Activated naive CD8-positive, alpha-beta T cell treated with anti-CD3 and anti-CD28 coated beads for 36 hours (primary cell): ENCODE results near the gene PLSCR4. TPM values are rescaled to one million over a fixed set of nuclear protein-coding genes. Genes with fewer than 3 reads are reported as not detected.
A peak's percentile ranks its signal among the peaks of the same experiment; 100 is the strongest.

ENCODE experiments used
- DNase-seq: peaks from one replicate; pipeline ENCODE4 v3.0.0; 2021
- H3K27ac Mint-ChIP-seq: one replicate; pipeline ENCODE4 v1.8.0; 2022; ENCODE audit warnings: mild to moderate bottlenecking, moderate library complexity, mixed read lengths
- H3K27me3 Mint-ChIP-seq: one replicate; pipeline ENCODE4 v1.8.0; 2022; ENCODE audit warnings: mild to moderate bottlenecking, mixed read lengths
- H3K36me3 Mint-ChIP-seq: one replicate; pipeline ENCODE4 v1.8.0; 2021; ENCODE audit warnings: mild to moderate bottlenecking, mixed read lengths
- H3K4me1 Mint-ChIP-seq: one replicate; pipeline ENCODE4 v1.8.0; 2021; ENCODE audit warnings: mixed read lengths
- H3K4me3 Mint-ChIP-seq: one replicate; pipeline ENCODE4 v1.8.0; 2022; ENCODE audit warnings: mild to moderate bottlenecking, moderate library complexity, mixed read lengths
- H3K9me3 Mint-ChIP-seq: one replicate; pipeline ENCODE4 v1.8.0; 2022; ENCODE audit warnings: mixed read lengths
- total RNA-seq, 2 experiments: library from RNA; stranded (reverse); gene quantifications; one replicate each; pipeline ENCODE4 v1.2.3, GENCODE V29; 2021

Gene PLSCR4
- total RNA-seq, 2 experiments from 2014 or later: not detected

- H3K27me3 Mint-ChIP-seq: peaks cover 45% of the 10 kb centered on the region
- H3K27ac Mint-ChIP-seq: no peak overlapping the region
- no peaks in the 10 kb centered on the region for H3K9me3 Mint-ChIP-seq
- peaks cover 20% of the 10 kb centered on the region for H3K4me1 Mint-ChIP-seq
- H3K36me3 Mint-ChIP-seq: no peaks in the 10 kb centered on the region
- no peak overlapping the region for H3K4me3 Mint-ChIP-seq
- DNase-seq: no peak
These were observed 86.8 kb downstream of the PLSCR4 start for GRCh38 chr3:146164071-146164470.

GRCh38 chr3:146163584-146163983 is 87.3 kb downstream of the PLSCR4 start:
- peaks cover 50% of the 10 kb centered on the region for H3K27me3 Mint-ChIP-seq

GRCh38 chr3:146162561-146162960 is 88.3 kb downstream of the PLSCR4 start:
- DNase-seq: no peak
- Mint-ChIP-seq H3K9me3 (no peaks in the 10 kb centered on the region), H3K4me3 (no peak overlapping the region), H3K27ac (no peak overlapping the region), H3K27me3 (peaks cover 59% of the 10 kb centered on the region), H3K36me3 (no peaks in the 10 kb centered on the region), H3K4me1 (peaks cover 20% of the 10 kb centered on the region)

More at GRCh38 chr3:146163584-146163983, 87.3 kb downstream of the PLSCR4 start:
- no peak overlapping the region for H3K27ac Mint-ChIP-seq
- no peak overlapping the region for H3K4me3 Mint-ChIP-seq
- H3K36me3 Mint-ChIP-seq: no peaks in the 10 kb centered on the region
- H3K4me1 Mint-ChIP-seq: peaks cover 20% of the 10 kb centered on the region
- H3K9me3 Mint-ChIP-seq: no peaks in the 10 kb centered on the region
- no peak for DNase-seq

GRCh38 chr3:146161663-146162002 is 89.3 kb downstream of the PLSCR4 start:
- no peak overlapping the region for H3K27ac Mint-ChIP-seq
- peaks cover 62% of the 10 kb centered on the region for H3K27me3 Mint-ChIP-seq

GRCh38 chr3:146160964-146161662 is 89.8 kb downstream of the PLSCR4 start, which contains the start of gene PLOD2:
Gene PLOD2, minus strand, starts transcription at chr3:146161184. Its CDS starts 195 bp downstream, at chr3:146160989.
- H3K27me3 Mint-ChIP-seq: peaks cover 62% of the 10 kb centered on the region
- peak within 1 kb of the TSS; percentile 52 for H3K4me3 Mint-ChIP-seq
- DNase-seq: peak; percentile 52
- no peak within 1 kb of the TSS for H3K27ac Mint-ChIP-seq
- H3K36me3 Mint-ChIP-seq: no peaks in the 10 kb centered on the region
- H3K9me3 Mint-ChIP-seq: no peaks in the 10 kb centered on the region
- H3K4me1 Mint-ChIP-seq: peaks cover 20% of the 10 kb centered on the region

More at GRCh38 chr3:146161663-146162002, 89.3 kb downstream of the PLSCR4 start:
- Mint-ChIP-seq H3K9me3 (no peaks in the 10 kb centered on the region), H3K4me3 (peak overlapping the region; percentile 52), H3K36me3 (no peaks in the 10 kb centered on the region), H3K4me1 (peaks cover 20% of the 10 kb centered on the region)
- no peak for DNase-seq

- Mint-ChIP-seq H3K4me3 (peak overlapping the region; percentile 49), H3K27me3 (peaks cover 62% of the 10 kb centered on the region), H3K36me3 (no peaks in the 10 kb centered on the region)
These were observed 90.5 kb downstream of the PLSCR4 start for GRCh38 chr3:146160321-146160963.

GRCh38 chr3:146159616-146160320 is 91.1 kb downstream of the PLSCR4 start:
- H3K4me3 Mint-ChIP-seq: peak overlapping the region; percentile 49

More at GRCh38 chr3:146160321-146160963, 90.5 kb downstream of the PLSCR4 start:
- peaks cover 20% of the 10 kb centered on the region for H3K4me1 Mint-ChIP-seq
- DNase-seq: peak; percentile 10
- H3K9me3 Mint-ChIP-seq: no peaks in the 10 kb centered on the region
- H3K27ac Mint-ChIP-seq: no peak overlapping the region

GRCh38 chr3:146159037-146159436 is 91.9 kb downstream of the PLSCR4 start:
- Mint-ChIP-seq H3K9me3 (no peaks in the 10 kb centered on the region), H3K4me1 (peaks cover 20% of the 10 kb centered on the region), H3K27me3 (peaks cover 56% of the 10 kb centered on the region), H3K27ac (no peak overlapping the region), H3K36me3 (no peaks in the 10 kb centered on the region), H3K4me3 (no peak overlapping the region)
- no peak for DNase-seq

More at GRCh38 chr3:146159616-146160320, 91.1 kb downstream of the PLSCR4 start:
- Mint-ChIP-seq H3K4me1 (peaks cover 20% of the 10 kb centered on the region), H3K9me3 (no peaks in the 10 kb centered on the region), H3K27ac (no peak overlapping the region), H3K27me3 (peaks cover 62% of the 10 kb centered on the region), H3K36me3 (no peaks in the 10 kb centered on the region)
- DNase-seq: no peak

GRCh38 chr3:146157325-146158060 is 93.4 kb downstream of the PLSCR4 start:
- DNase-seq: no peak
- Mint-ChIP-seq H3K36me3 (no peaks in the 10 kb centered on the region), H3K9me3 (no peaks in the 10 kb centered on the region), H3K27me3 (peaks cover 51% of the 10 kb centered on the region), H3K4me3 (no peak overlapping the region), H3K27ac (no peak overlapping the region), H3K4me1 (peaks cover 17% of the 10 kb centered on the region)

GRCh38 chr3:146156666-146157314 is 94.1 kb downstream of the PLSCR4 start:
- Mint-ChIP-seq H3K9me3 (no peaks in the 10 kb centered on the region), H3K4me1 (peaks cover 11% of the 10 kb centered on the region), H3K27ac (no peak overlapping the region), H3K4me3 (no peak overlapping the region), H3K36me3 (no peaks in the 10 kb centered on the region), H3K27me3 (peaks cover 44% of the 10 kb centered on the region)
- DNase-seq: no peak

- Mint-ChIP-seq H3K27me3 (peaks cover 42% of the 10 kb centered on the region), H3K4me3 (no peak overlapping the region), H3K36me3 (no peaks in the 10 kb centered on the region), H3K9me3 (no peaks in the 10 kb centered on the region), H3K4me1 (peaks cover 7% of the 10 kb centered on the region), H3K27ac (no peak overlapping the region)
- DNase-seq: no peak
These were observed 94.8 kb downstream of the PLSCR4 start for GRCh38 chr3:146156095-146156494.

GRCh38 chr3:146154995-146155394 is 95.9 kb downstream of the PLSCR4 start:
- Mint-ChIP-seq H3K36me3 (no peaks in the 10 kb centered on the region), H3K27ac (no peak overlapping the region), H3K4me1 (peaks cover 3% of the 10 kb centered on the region), H3K4me3 (no peak overlapping the region), H3K27me3 (peaks cover 42% of the 10 kb centered on the region), H3K9me3 (no peaks in the 10 kb centered on the region)
- no peak for DNase-seq

GRCh38 chr3:146154316-146154715 is 96.6 kb downstream of the PLSCR4 start:
- peaks cover 41% of the 10 kb centered on the region for H3K27me3 Mint-ChIP-seq
- no peak for DNase-seq
- H3K9me3 Mint-ChIP-seq: no peaks in the 10 kb centered on the region
- no peak overlapping the region for H3K27ac Mint-ChIP-seq
- H3K36me3 Mint-ChIP-seq: no peaks in the 10 kb centered on the region
- H3K4me3 Mint-ChIP-seq: no peak overlapping the region
- no peaks in the 10 kb centered on the region for H3K4me1 Mint-ChIP-seq

GRCh38 chr3:146153429-146153828 is 97.5 kb downstream of the PLSCR4 start:
- DNase-seq: no peak
- no peak overlapping the region for H3K4me3 Mint-ChIP-seq
- H3K27ac Mint-ChIP-seq: no peak overlapping the region
- H3K36me3 Mint-ChIP-seq: no peaks in the 10 kb centered on the region
- peaks cover 32% of the 10 kb centered on the region for H3K27me3 Mint-ChIP-seq
- no peaks in the 10 kb centered on the region for H3K9me3 Mint-ChIP-seq
- no peaks in the 10 kb centered on the region for H3K4me1 Mint-ChIP-seq
